Loucy (cell line): Measurements from ENCODE around the gene ABCE1.
"Not testable (repeated sequence)": the region's sequence is repeated elsewhere in the genome, so short reads cannot be mapped to it uniquely, and the experiment has no call there.

Experiments
- H2AFZ ChIP-seq: fragments of 200-600 bp; sonication (generic); 2 replicates; pipeline ENCODE4 v1.6.0; 2016; ENCODE audit warnings: antibody characterized with exemption, mild to moderate bottlenecking, low read length, moderate library complexity
- H3F3A ChIP-seq: fragments of 200-600 bp; 2 replicates; pipeline ENCODE4 v1.6.0; 2016; ENCODE audit warnings: antibody characterized with exemption, low read depth, mild to moderate bottlenecking
- H3K27me3 ChIP-seq: fragments of 200-600 bp; sonication (generic); 2 replicates; pipeline ENCODE4 v1.6.1; 2014; ENCODE audit warnings: low read length, mild to moderate bottlenecking; ENCODE audit not compliant: insufficient read depth, poor library complexity, severe bottlenecking
- H3K36me3 ChIP-seq: fragments of 200-600 bp; sonication (generic); 2 replicates; pipeline ENCODE4 v1.6.1; 2016; ENCODE audit warnings: low read length; ENCODE audit not compliant: insufficient read depth
- H3K4me1 ChIP-seq: fragments of 200-600 bp; sonication (generic); 2 replicates; pipeline ENCODE4 v1.5.1; 2014; ENCODE audit warnings: low read length, mild to moderate bottlenecking; ENCODE audit not compliant: insufficient read depth, poor library complexity, severe bottlenecking
- H3K4me2 ChIP-seq: fragments of 200-600 bp; sonication (generic); 2 replicates; pipeline ENCODE4 v1.6.0; 2014; ENCODE audit warnings: antibody characterized with exemption, low read length, low read depth, mild to moderate bottlenecking; ENCODE audit not compliant: poor library complexity, severe bottlenecking
- H3K4me3 ChIP-seq: fragments of 200-600 bp; sonication (generic); 2 replicates; pipeline ENCODE4 v1.5.1; 2014; ENCODE audit warnings: low read length, mild to moderate bottlenecking, mixed read lengths; ENCODE audit not compliant: poor library complexity, severe bottlenecking
- H3K79me2 ChIP-seq: fragments of 200-600 bp; sonication (generic); 2 replicates; pipeline ENCODE4 v1.6.1; 2014; ENCODE audit warnings: low read length; ENCODE audit not compliant: insufficient read depth
- H3K9ac ChIP-seq: fragments of 200-600 bp; sonication (generic); 2 replicates; pipeline ENCODE4 v1.6.0; 2014; ENCODE audit warnings: mild to moderate bottlenecking, low read depth, low read length, moderate library complexity; ENCODE audit not compliant: poor library complexity, severe bottlenecking
- H3K9me2 ChIP-seq: fragments of 200-600 bp; sonication (generic); replicated peaks from 2 replicates; pipeline ENCODE4 v1.6.1; 2016; ENCODE audit warnings: low read depth, low read length, mixed read lengths
- H3K9me3 ChIP-seq: fragments of 200-600 bp; sonication (generic); 2 replicates; pipeline ENCODE4 v1.6.1; 2014; ENCODE audit warnings: mild to moderate bottlenecking, antibody characterized with exemption, low read length, low read depth; ENCODE audit not compliant: insufficient read depth
- H4K20me1 ChIP-seq: fragments of 200-600 bp; sonication (generic); 2 replicates; pipeline ENCODE4 v1.6.0; 2014; ENCODE audit warnings: antibody characterized with exemption, low read length, mild to moderate bottlenecking; ENCODE audit not compliant: insufficient read depth, poor library complexity, severe bottlenecking
- CTCF ChIP-seq: fragments of 200-600 bp; sonication (generic); conservative IDR thresholded peaks from 2 replicates; pipeline ENCODE4 v1.5.1; 2014; ENCODE audit warnings: mild to moderate bottlenecking, antibody characterized with exemption, low read length
- EZH2phosphoT487 ChIP-seq: fragments of 200-600 bp; IDR thresholded peaks from 2 replicates; pipeline ENCODE4 v1.6.1; 2018; ENCODE audit warnings: antibody characterized with exemption, mild to moderate bottlenecking, moderate library complexity, borderline replicate concordance

ABCE1 gene

GRCh38 chr4:145131848-145132247, 33.7 kb downstream of the ABCE1 start:
- Histone ChIP-seq H3K79me2 (no peaks in the 10 kb centered on the region), H3K4me2 (no peak overlapping the region), H3K9me3 (no peaks in the 10 kb centered on the region), H3K4me1 (no peaks in the 10 kb centered on the region), H2AFZ (no peak overlapping the region), H4K20me1 (no peaks in the 10 kb centered on the region), H3K4me3 (no peak overlapping the region), H3F3A (no peaks in the 10 kb centered on the region; the same call in 1 of the 2 replicates), H3K36me3 (peaks cover 48% of the 10 kb centered on the region), H3K9me2 (no peaks in the 10 kb centered on the region), H3K9ac (no peak overlapping the region), H3K27me3 (no peaks in the 10 kb centered on the region)
- no peak for TF ChIP-seq EZH2phosphoT487
- no peak for TF ChIP-seq CTCF

DNA sequence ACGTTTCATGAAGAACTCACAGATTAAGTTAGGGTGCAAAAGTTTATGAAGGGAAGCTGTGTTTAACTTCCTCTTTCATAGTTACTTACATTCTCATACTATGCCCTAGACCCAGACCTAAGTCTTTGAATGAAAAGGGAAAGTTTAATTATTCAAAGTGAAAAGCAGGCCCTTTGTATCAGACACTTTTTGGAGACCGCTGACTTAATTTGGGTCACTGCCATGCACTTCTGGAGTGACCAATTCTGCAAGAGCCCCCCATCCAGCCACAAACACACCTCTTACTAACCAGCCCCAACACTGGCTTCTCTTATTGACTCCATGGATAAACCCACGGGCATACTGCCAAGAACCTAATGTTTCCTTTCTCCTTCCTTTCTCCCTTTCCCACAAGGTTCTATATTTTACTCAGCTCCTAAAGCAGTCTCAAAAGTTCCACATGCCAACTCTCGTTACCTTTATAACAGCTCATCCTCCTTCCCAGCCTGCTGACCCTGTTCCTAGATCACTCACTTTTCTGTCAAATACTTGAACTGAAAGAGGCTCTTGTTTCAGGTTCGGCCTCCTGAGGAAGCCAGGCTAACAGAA, 34.5 kb downstream of the ABCE1 start:
- H3K36me3 ChIP-seq: peaks cover 47% of the 10 kb centered on the region

DNA sequence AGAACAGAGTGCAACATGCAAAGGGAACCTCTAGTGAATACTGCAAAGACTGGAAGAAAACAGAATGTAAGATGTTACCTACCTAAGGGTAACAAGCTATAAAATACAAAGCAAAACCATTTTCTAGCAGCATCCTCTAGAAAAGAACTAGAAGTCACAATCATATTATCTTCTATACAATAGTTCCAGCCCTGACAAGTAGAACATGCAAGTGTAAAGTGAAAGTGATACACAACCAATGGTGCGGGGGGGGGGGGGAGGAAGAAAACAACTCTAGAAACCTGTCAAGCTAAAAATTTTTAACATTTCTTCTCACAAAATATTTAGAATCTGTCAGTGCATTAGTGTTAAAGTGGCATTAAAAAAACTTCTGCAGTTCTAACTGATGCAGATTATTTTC, 38.1 kb downstream of the ABCE1 start:
- H2AFZ ChIP-seq, H3K4me2 ChIP-seq, H3K4me3 ChIP-seq, H3K9me2 ChIP-seq, H3K79me2 ChIP-seq, H4K20me1 ChIP-seq, H3K4me1 ChIP-seq, H3K9me3 ChIP-seq, H3K27me3 ChIP-seq, H3F3A ChIP-seq, H3K9ac ChIP-seq: not testable (repeated sequence)
- H3K36me3 ChIP-seq: peaks cover 61% of the 10 kb centered on the region; the same call in 1 of the 2 replicates

More for the DNA sequence above, 34.5 kb downstream of the ABCE1 start:
- H3K4me1 ChIP-seq: no peaks in the 10 kb centered on the region
- no peaks in the 10 kb centered on the region for H3K27me3 ChIP-seq
- no peaks in the 10 kb centered on the region; the same call in 1 of the 2 replicates for H3F3A ChIP-seq
- no peak overlapping the region for H3K4me2 ChIP-seq
- no peaks in the 10 kb centered on the region for H3K9me2 ChIP-seq
- no peak overlapping the region for H3K9ac ChIP-seq
- H3K9me3 ChIP-seq: no peaks in the 10 kb centered on the region
- TF ChIP-seq EZH2phosphoT487: no peak
- no peak for TF ChIP-seq CTCF
- H3K4me3 ChIP-seq: no peak overlapping the region
- no peaks in the 10 kb centered on the region for H4K20me1 ChIP-seq
- no peak overlapping the region for H2AFZ ChIP-seq
- no peaks in the 10 kb centered on the region for H3K79me2 ChIP-seq

DNA sequence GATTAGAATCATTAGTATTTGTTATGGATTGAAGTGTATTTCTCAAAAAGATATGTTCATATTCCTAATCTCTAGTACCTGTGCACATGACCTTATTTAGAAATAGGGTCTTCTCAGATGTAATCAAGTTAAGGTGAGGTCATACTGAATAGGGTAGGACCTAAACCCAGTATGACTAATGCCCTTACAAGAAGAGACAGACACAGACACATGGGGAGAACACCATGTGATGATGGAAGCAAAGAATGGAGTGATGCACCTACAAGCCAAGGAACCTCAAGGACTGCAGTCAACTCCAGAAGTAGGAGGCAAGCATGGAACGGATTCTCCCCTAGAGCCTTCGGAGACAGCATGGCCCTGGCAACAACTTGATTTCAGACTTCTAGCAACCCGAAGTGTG, 50.9 kb downstream of the ABCE1 start:
- H3K9ac ChIP-seq: no peak overlapping the region
- no peaks in the 10 kb centered on the region for H4K20me1 ChIP-seq
- H3K79me2 ChIP-seq: no peaks in the 10 kb centered on the region
- H3K27me3 ChIP-seq: no peaks in the 10 kb centered on the region
- H3F3A ChIP-seq: no peaks in the 10 kb centered on the region
- no peaks in the 10 kb centered on the region for H3K9me3 ChIP-seq
- peaks cover 95% of the 10 kb centered on the region for H3K36me3 ChIP-seq
- no peak for TF ChIP-seq CTCF
- TF ChIP-seq EZH2phosphoT487: no peak
- no peak overlapping the region for H2AFZ ChIP-seq
- H3K9me2 ChIP-seq: no peaks in the 10 kb centered on the region
- no peak overlapping the region for H3K4me3 ChIP-seq
- no peak overlapping the region for H3K4me2 ChIP-seq
- H3K4me1 ChIP-seq: no peaks in the 10 kb centered on the region
